HEK293 (cell line): ENCODE measurements around the gene C19orf33.

ENCODE experiments used
- CTCF ChIA-PET: fragments of 350-600 bp; formaldehyde crosslinking; extraction: SDS; loops from one replicate; lab custom pipeline; 2021; ENCODE audit warnings: antibody characterized with exemption; lab: Yijun Ruan, JAX
- POLR2A ChIA-PET: fragments of 300-600 bp; formaldehyde crosslinking; extraction: SDS; loops from one replicate; lab custom pipeline; 2020; ENCODE audit warnings: antibody characterized with exemption, inconsistent platforms; lab: Yijun Ruan, JAX
- H3K27ac ChIP-seq: fragments of 200-500 bp; sonication (Bioruptor generic); 2 replicates; pipeline ENCODE4 v1.5.1; 2014; ENCODE audit warnings: low read depth, low read length, control low read depth, inconsistent platforms; ENCODE audit errors: extremely low read depth
- H3K36me3 ChIP-seq, 2 experiments: fragments of 200-500 bp in 1 of 2; sonication (Bioruptor generic) in 1 of 2; 1 replicate in 1 of 2; 2 replicates in 1 of 2; pipeline ENCODE4 v1.5.1; 2014 to 2017; ENCODE audit warnings: inconsistent platforms in 2 of 2, low read length in 2 of 2; ENCODE audit not compliant: control insufficient read depth in 2 of 2, insufficient read depth in 1 of 2
- H3K4me1 ChIP-seq: fragments of 200-500 bp; sonication (Bioruptor generic); 2 replicates; pipeline ENCODE4 v1.5.1; 2014; ENCODE audit warnings: mild to moderate bottlenecking, low read length, inconsistent platforms; ENCODE audit not compliant: control insufficient read depth, insufficient read depth
- H3K4me3 ChIP-seq: 2 replicates; pipeline ENCODE4 v1.5.1; 2011; ENCODE audit warnings: low read depth, mild to moderate bottlenecking, control low read depth, low read length, moderate library complexity
- H3K9me3 ChIP-seq: fragments of 200-500 bp; sonication (Bioruptor generic); 2 replicates; pipeline ENCODE4 v1.5.1; 2014; ENCODE audit warnings: low read depth, low read length, inconsistent platforms; ENCODE audit not compliant: control insufficient read depth, insufficient read depth
- GLIS1 ChIP-seq: fragments of 450-650 bp; formaldehyde crosslinking; IDR thresholded peaks from 2 replicates; pipeline ENCODE4 v1.5.1; 2016; ENCODE audit warnings: missing biosample characterization, missing genetic modification characterization
- IKZF3 ChIP-seq: fragments of 450-650 bp; IDR thresholded peaks from 2 replicates; pipeline ENCODE4 v1.5.0; 2018; ENCODE audit warnings: missing biosample characterization, mild to moderate bottlenecking, missing genetic modification characterization, moderate library complexity
- OVOL3 ChIP-seq: fragments of 450-650 bp; formaldehyde crosslinking; IDR thresholded peaks from 2 replicates; pipeline ENCODE4 v1.5.1; 2016; ENCODE audit warnings: missing biosample characterization, missing genetic modification characterization
- SALL2 ChIP-seq: fragments of 450-650 bp; formaldehyde crosslinking; IDR thresholded peaks from 2 replicates; pipeline ENCODE4 v1.5.0; 2017; ENCODE audit warnings: missing biosample characterization, mild to moderate bottlenecking, missing genetic modification characterization, borderline replicate concordance
- WT1 ChIP-seq: fragments of 450-650 bp; formaldehyde crosslinking; IDR thresholded peaks from 2 replicates; pipeline ENCODE4 v1.5.1; 2016; ENCODE audit warnings: missing biosample characterization, missing genetic modification characterization
- ZBTB1 ChIP-seq: fragments of 450-650 bp; formaldehyde crosslinking; IDR thresholded peaks from 2 replicates; pipeline ENCODE4 v1.5.1; 2016; ENCODE audit warnings: missing biosample characterization, missing genetic modification characterization
- ZNF121 ChIP-seq: fragments of 450-650 bp; formaldehyde crosslinking; IDR thresholded peaks from 2 replicates; pipeline ENCODE4 v1.5.1; 2016; ENCODE audit warnings: missing biosample characterization, missing genetic modification characterization
- ZNF132 ChIP-seq: fragments of 450-650 bp; formaldehyde crosslinking; IDR thresholded peaks from 2 replicates; pipeline ENCODE4 v1.5.1; 2017; ENCODE audit warnings: missing biosample characterization, missing genetic modification characterization, borderline replicate concordance
- ZNF138 ChIP-seq: fragments of 450-650 bp; formaldehyde crosslinking; IDR thresholded peaks from 2 replicates; pipeline ENCODE4 v1.5.1; 2016; ENCODE audit warnings: missing biosample characterization, missing genetic modification characterization, borderline replicate concordance
- ZNF174 ChIP-seq: fragments of 450-650 bp; formaldehyde crosslinking; IDR thresholded peaks from 2 replicates; pipeline ENCODE4 v1.5.0; 2017; ENCODE audit warnings: missing biosample characterization, mild to moderate bottlenecking, missing genetic modification characterization
- ZNF175 ChIP-seq: fragments of 450-650 bp; formaldehyde crosslinking; IDR thresholded peaks from 2 replicates; pipeline ENCODE4 v1.5.1; 2016; ENCODE audit warnings: missing biosample characterization, missing genetic modification characterization
- ZNF184 ChIP-seq: fragments of 450-650 bp; IDR thresholded peaks from 2 replicates; pipeline ENCODE4 v1.5.1; 2018; ENCODE audit warnings: missing biosample characterization, mild to moderate bottlenecking, missing genetic modification characterization
- ZNF302 ChIP-seq: fragments of 450-650 bp; formaldehyde crosslinking; IDR thresholded peaks from 2 replicates; pipeline ENCODE4 v1.5.1; 2016; ENCODE audit warnings: missing biosample characterization, missing genetic modification characterization, low read depth
- ZNF354C ChIP-seq: fragments of 450-650 bp; formaldehyde crosslinking; IDR thresholded peaks from 2 replicates; pipeline ENCODE4 v1.5.1; 2016; ENCODE audit warnings: missing biosample characterization, missing genetic modification characterization, low read depth, borderline replicate concordance
- ZNF391 ChIP-seq: fragments of 450-650 bp; formaldehyde crosslinking; IDR thresholded peaks from 2 replicates; pipeline ENCODE4 v1.5.1; 2016; ENCODE audit warnings: low read depth, missing biosample characterization, missing genetic modification characterization, borderline replicate concordance
- ZNF560 ChIP-seq: fragments of 450-650 bp; formaldehyde crosslinking; IDR thresholded peaks from 2 replicates; pipeline ENCODE4 v1.5.1; 2017; ENCODE audit warnings: missing biosample characterization, missing genetic modification characterization, borderline replicate concordance
- ZNF571 ChIP-seq: fragments of 450-650 bp; formaldehyde crosslinking; IDR thresholded peaks from 2 replicates; pipeline ENCODE4 v1.5.0; 2017; ENCODE audit warnings: missing biosample characterization, missing genetic modification characterization
- ZNF626 ChIP-seq: fragments of 450-650 bp; sonication (Bioruptor Pico); formaldehyde crosslinking; IDR thresholded peaks from 2 replicates; pipeline ENCODE4 v1.5.1; 2018; ENCODE audit warnings: missing biosample characterization, missing genetic modification characterization, inconsistent platforms
- ZNF777 ChIP-seq: fragments of 450-650 bp; formaldehyde crosslinking; IDR thresholded peaks from 2 replicates; pipeline ENCODE4 v1.5.1; 2017; ENCODE audit warnings: missing biosample characterization, missing genetic modification characterization, borderline replicate concordance
- ZNF830 ChIP-seq: fragments of 450-650 bp; IDR thresholded peaks from 2 replicates; pipeline ENCODE4 v1.5.0; 2018; ENCODE audit warnings: missing biosample characterization, missing genetic modification characterization, low read depth, mild to moderate bottlenecking, moderate library complexity
- ZSCAN30 ChIP-seq: fragments of 450-650 bp; IDR thresholded peaks from 2 replicates; pipeline ENCODE4 v1.5.1; 2018; ENCODE audit warnings: missing biosample characterization, mild to moderate bottlenecking, missing genetic modification characterization, moderate library complexity
- TF ChIP-seq, protein P1 (sequence below): fragments of 450-650 bp; formaldehyde crosslinking; IDR thresholded peaks from 2 replicates; pipeline ENCODE4 v1.5.1; 2016; ENCODE audit warnings: missing biosample characterization, missing genetic modification characterization, borderline replicate concordance
- TF ChIP-seq, protein P2 (sequence below): fragments of 450-650 bp; formaldehyde crosslinking; IDR thresholded peaks from 2 replicates; pipeline ENCODE4 v1.5.1; 2016; ENCODE audit warnings: missing biosample characterization, missing genetic modification characterization
- TF ChIP-seq, protein P3 (sequence below): fragments of 450-650 bp; formaldehyde crosslinking; IDR thresholded peaks from 2 replicates; pipeline ENCODE4 v1.5.1; 2017; ENCODE audit warnings: missing biosample characterization, missing genetic modification characterization
- TF ChIP-seq, protein P4 (sequence below): fragments of 450-650 bp; formaldehyde crosslinking; IDR thresholded peaks from 2 replicates; pipeline ENCODE4 v1.5.1; 2016; ENCODE audit warnings: missing biosample characterization, missing genetic modification characterization, borderline replicate concordance

Gene C19orf33

DNA sequence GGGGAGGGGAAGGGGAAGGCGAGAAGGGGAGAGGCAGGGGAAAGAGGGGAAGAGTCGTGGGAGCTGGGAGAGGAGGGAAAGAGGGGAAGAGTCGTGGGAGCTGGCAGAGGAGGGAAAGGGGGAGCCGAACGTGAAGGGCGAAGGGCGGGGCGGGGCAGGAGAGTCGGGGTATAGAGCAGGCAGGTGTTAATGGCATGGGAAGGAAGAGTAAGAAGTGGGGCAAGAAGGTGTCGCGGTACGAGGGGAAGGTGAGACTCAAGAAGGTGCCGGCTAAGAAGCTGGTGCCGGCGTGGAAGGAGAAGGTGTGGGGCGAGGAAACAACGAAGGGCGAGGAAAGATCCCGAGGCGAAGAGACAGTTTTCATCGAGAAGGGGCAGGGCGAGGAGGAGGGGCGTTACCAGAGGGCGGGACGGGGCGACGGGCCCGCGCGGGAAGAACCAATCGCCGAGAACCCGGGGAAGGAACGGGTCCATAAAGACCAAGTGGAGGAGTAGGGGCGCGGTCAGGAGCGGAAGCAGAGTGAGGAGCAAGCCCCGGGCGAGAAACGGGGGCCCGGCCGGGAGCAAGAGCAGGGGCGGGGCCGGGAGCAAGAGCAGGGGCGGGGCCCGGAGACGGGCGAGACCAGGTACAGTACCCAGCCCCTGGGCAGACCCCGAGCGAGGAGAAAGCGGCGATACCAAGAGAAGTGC, 32.0 kb downstream of the C19orf33 start:
- CTCF ChIA-PET, result interaction anchor here (0.6 to 9.9 kb wide), 44 partner anchors 10 to 608 kb away, joined by 3 to 183 read pairs (median 4); partner anchors contain the start of genes FAM98C, PSMD8 and SPINT2
- H3K4me3 ChIP-seq, result peak overlapping the region; percentile 66
- no peaks in the 10 kb centered on the region for H3K9me3 ChIP-seq
- H3K4me1 ChIP-seq, result peaks cover 14% of the 10 kb centered on the region
- peaks cover 0 to 4% of the 10 kb centered on the region in 2 experiments; a peak in 1 of 3 replicates for H3K36me3 ChIP-seq
- POLR2A ChIA-PET, result interaction anchor here (0.6 to 5.5 kb wide), 8 partner anchors 23 to 111 kb away, joined by 3 to 83 read pairs (median 10); partner anchors contain the start of genes GGN, PSMD8 and SPRED3
- peak overlapping the region; percentile 80 for H3K27ac ChIP-seq
- TF ChIP-seq ZNF830 (tag by site-specific recombination), result no peak
- no peak for TF ChIP-seq ZNF571
- no peak for TF ChIP-seq ZNF560 (tag by site-specific recombination)
- no peak; the same call in 1 of the 2 replicates for TF ChIP-seq OVOL3 (tag by site-specific recombination)
- peak; percentile 95 for TF ChIP-seq IKZF3 (tag by site-specific recombination)
- no peak for TF ChIP-seq ZNF302 (tag by site-specific recombination)
- no peak; the same call in 1 of the 2 replicates for TF ChIP-seq GLIS1 (tag by site-specific recombination)
- TF ChIP-seq ZNF626, result no peak
- no peak for TF ChIP-seq SALL2 (tag by site-specific recombination)
- TF ChIP-seq ZNF138 (tag by site-specific recombination), result no peak
- TF ChIP-seq ZNF354C (tag by site-specific recombination), result no peak
- TF ChIP-seq, protein P1, sequence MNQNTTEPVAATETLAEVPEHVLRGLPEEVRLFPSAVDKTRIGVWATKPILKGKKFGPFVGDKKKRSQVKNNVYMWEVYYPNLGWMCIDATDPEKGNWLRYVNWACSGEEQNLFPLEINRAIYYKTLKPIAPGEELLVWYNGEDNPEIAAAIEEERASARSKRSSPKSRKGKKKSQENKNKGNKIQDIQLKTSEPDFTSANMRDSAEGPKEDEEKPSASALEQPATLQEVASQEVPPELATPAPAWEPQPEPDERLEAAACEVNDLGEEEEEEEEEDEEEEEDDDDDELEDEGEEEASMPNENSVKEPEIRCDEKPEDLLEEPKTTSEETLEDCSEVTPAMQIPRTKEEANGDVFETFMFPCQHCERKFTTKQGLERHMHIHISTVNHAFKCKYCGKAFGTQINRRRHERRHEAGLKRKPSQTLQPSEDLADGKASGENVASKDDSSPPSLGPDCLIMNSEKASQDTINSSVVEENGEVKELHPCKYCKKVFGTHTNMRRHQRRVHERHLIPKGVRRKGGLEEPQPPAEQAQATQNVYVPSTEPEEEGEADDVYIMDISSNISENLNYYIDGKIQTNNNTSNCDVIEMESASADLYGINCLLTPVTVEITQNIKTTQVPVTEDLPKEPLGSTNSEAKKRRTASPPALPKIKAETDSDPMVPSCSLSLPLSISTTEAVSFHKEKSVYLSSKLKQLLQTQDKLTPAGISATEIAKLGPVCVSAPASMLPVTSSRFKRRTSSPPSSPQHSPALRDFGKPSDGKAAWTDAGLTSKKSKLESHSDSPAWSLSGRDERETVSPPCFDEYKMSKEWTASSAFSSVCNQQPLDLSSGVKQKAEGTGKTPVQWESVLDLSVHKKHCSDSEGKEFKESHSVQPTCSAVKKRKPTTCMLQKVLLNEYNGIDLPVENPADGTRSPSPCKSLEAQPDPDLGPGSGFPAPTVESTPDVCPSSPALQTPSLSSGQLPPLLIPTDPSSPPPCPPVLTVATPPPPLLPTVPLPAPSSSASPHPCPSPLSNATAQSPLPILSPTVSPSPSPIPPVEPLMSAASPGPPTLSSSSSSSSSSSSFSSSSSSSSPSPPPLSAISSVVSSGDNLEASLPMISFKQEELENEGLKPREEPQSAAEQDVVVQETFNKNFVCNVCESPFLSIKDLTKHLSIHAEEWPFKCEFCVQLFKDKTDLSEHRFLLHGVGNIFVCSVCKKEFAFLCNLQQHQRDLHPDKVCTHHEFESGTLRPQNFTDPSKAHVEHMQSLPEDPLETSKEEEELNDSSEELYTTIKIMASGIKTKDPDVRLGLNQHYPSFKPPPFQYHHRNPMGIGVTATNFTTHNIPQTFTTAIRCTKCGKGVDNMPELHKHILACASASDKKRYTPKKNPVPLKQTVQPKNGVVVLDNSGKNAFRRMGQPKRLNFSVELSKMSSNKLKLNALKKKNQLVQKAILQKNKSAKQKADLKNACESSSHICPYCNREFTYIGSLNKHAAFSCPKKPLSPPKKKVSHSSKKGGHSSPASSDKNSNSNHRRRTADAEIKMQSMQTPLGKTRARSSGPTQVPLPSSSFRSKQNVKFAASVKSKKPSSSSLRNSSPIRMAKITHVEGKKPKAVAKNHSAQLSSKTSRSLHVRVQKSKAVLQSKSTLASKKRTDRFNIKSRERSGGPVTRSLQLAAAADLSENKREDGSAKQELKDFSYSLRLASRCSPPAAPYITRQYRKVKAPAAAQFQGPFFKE, result no peak
- no peak for TF ChIP-seq ZNF174 (tag by site-specific recombination)
- TF ChIP-seq ZNF132 (tag by site-specific recombination), result no peak
- no peak for TF ChIP-seq ZSCAN30 (tag by site-specific recombination)
- TF ChIP-seq WT1, result peak; percentile 69; the same call in 1 of the 2 replicates
- TF ChIP-seq, protein P2, sequence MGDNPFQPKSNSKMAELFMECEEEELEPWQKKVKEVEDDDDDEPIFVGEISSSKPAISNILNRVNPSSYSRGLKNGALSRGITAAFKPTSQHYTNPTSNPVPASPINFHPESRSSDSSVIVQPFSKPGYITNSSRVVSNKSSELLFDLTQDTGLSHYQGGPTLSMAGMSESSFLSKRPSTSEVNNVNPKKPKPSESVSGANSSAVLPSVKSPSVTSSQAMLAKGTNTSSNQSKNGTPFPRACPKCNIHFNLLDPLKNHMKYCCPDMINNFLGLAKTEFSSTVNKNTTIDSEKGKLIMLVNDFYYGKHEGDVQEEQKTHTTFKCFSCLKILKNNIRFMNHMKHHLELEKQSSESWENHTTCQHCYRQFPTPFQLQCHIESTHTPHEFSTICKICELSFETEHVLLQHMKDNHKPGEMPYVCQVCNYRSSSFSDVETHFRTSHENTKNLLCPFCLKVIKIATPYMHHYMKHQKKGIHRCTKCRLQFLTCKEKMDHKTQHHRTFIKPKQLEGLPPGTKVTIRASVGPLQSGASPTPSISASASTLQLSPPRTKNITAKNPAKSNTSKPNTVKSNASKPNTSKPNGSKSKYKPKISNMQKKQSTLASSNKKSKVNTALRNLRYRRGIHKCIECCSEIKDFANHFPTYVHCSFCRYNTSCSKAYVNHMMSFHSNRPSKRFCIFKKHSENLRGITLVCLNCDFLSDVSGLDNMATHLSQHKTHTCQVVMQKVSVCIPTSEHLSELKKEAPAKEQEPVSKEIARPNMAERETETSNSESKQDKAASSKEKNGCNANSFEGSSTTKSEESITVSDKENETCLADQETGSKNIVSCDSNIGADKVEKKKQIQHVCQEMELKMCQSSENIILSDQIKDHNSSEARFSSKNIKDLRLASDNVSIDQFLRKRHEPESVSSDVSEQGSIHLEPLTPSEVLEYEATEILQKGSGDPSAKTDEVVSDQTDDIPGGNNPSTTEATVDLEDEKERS (tag by site-specific recombination), result peak; percentile 90
- TF ChIP-seq, protein P3, sequence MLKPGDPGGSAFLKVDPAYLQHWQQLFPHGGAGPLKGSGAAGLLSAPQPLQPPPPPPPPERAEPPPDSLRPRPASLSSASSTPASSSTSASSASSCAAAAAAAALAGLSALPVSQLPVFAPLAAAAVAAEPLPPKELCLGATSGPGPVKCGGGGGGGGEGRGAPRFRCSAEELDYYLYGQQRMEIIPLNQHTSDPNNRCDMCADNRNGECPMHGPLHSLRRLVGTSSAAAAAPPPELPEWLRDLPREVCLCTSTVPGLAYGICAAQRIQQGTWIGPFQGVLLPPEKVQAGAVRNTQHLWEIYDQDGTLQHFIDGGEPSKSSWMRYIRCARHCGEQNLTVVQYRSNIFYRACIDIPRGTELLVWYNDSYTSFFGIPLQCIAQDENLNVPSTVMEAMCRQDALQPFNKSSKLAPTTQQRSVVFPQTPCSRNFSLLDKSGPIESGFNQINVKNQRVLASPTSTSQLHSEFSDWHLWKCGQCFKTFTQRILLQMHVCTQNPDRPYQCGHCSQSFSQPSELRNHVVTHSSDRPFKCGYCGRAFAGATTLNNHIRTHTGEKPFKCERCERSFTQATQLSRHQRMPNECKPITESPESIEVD (tag by site-specific recombination), result no peak
- no peak for TF ChIP-seq ZNF121 (tag by site-specific recombination)
- peak; percentile 94; the same call in 1 of the 2 replicates for TF ChIP-seq ZNF391
- 0 out of 2 replicates have a peak, but pooled peaks have one; percentile 13 for TF ChIP-seq ZBTB1
- no peak for TF ChIP-seq ZNF175 (tag by site-specific recombination)
- peak; percentile 99 for TF ChIP-seq ZNF777 (tag by site-specific recombination)
- TF ChIP-seq, protein P4, sequence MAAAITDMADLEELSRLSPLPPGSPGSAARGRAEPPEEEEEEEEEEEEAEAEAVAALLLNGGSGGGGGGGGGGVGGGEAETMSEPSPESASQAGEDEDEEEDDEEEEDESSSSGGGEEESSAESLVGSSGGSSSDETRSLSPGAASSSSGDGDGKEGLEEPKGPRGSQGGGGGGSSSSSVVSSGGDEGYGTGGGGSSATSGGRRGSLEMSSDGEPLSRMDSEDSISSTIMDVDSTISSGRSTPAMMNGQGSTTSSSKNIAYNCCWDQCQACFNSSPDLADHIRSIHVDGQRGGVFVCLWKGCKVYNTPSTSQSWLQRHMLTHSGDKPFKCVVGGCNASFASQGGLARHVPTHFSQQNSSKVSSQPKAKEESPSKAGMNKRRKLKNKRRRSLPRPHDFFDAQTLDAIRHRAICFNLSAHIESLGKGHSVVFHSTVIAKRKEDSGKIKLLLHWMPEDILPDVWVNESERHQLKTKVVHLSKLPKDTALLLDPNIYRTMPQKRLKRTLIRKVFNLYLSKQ (tag by site-specific recombination), result no peak
- TF ChIP-seq ZNF184, result no peak
